K562 (cell line): Measurements from ENCODE around the gene SH2D4B.

Experiments
- CCAR2 ChIP-seq: fragments of 200-400 bp; formaldehyde crosslinking; IDR thresholded peaks from 2 replicates; pipeline ENCODE4 v1.6.1; 2017; ENCODE audit warnings: mild to moderate bottlenecking, low read depth, low read length
- ELF1 ChIP-seq: fragments of 200-800 bp; sonication (Bioruptor generic); IDR thresholded peaks from 2 replicates; pipeline ENCODE4 v1.6.1; 2016; ENCODE audit warnings: missing genetic modification characterization, missing compliant biosample characterization
- EP300 ChIP-seq: IDR thresholded peaks from 2 replicates; pipeline ENCODE4 v1.6.1; 2012; ENCODE audit warnings: low read length, improper control_type of control experiment
- MAFF ChIP-seq: IDR thresholded peaks from 2 replicates; pipeline ENCODE4 v1.6.1; 2012; ENCODE audit warnings: low read length, improper control_type of control experiment
- MXI1 ChIP-seq: IDR thresholded peaks from 2 replicates; pipeline ENCODE4 v1.6.1; 2011; ENCODE audit warnings: low read depth, mild to moderate bottlenecking, improper control_type of control experiment, low read length
- RAD21 ChIP-seq, 2 experiments: fragments of 250-450 bp in 1 of 2; fragments of 450-650 bp in 1 of 2; sonication (Bioruptor Pico) in 1 of 2; formaldehyde crosslinking in 1 of 2; IDR thresholded peaks in 1 of 2; conservative IDR thresholded peaks in 1 of 2; 2 replicates each; pipeline versions ENCODE4 v1.4.0 to v1.8.0; 2020 to 2022; ENCODE audit warnings: mild to moderate bottlenecking in 2 of 2, moderate library complexity in 1 of 2
- SMARCC2 ChIP-seq: fragments of 450-650 bp; IDR thresholded peaks from 2 replicates; pipeline ENCODE4 v1.6.1; 2017; ENCODE audit warnings: antibody characterized with exemption, moderate library complexity, mild to moderate bottlenecking, low read depth
- SREBF2 ChIP-seq: sonication (generic); formaldehyde crosslinking; IDR thresholded peaks from 2 replicates; pipeline ENCODE4 v1.4.0; 2020; ENCODE audit warnings: mild to moderate bottlenecking, missing genetic modification reagents
- TCF7L2 ChIP-seq: fragments of 150-350 bp; IDR thresholded peaks from 2 replicates; pipeline ENCODE4 v1.6.1; 2016; ENCODE audit warnings: low read depth, mild to moderate bottlenecking, low read length, moderate library complexity
- TF ChIP-seq, protein P1 (sequence below), 2 experiments: fragments of 450-650 bp in 1 of 2; sonication (generic) in 1 of 2; formaldehyde crosslinking; conservative IDR thresholded peaks; 2 replicates each; pipeline versions ENCODE4 v1.4.0 to v1.8.1; 2020 to 2022; ENCODE audit warnings: mild to moderate bottlenecking in 1 of 2, missing genetic modification reagents in 1 of 2
- TF ChIP-seq, protein P2 (sequence below): fragments of 450-650 bp; formaldehyde crosslinking; IDR thresholded peaks from 2 replicates; pipeline ENCODE4 v1.4.0; 2020; ENCODE audit warnings: mild to moderate bottlenecking, moderate library complexity
- TF ChIP-seq, protein P3 (sequence below), 3 experiments: IDR thresholded peaks in 2 of 3; conservative IDR thresholded peaks in 1 of 3; 2 replicates each; pipeline ENCODE4 v1.5.1; 2011 to 2012; ENCODE audit warnings: low read length in 3 of 3, mild to moderate bottlenecking in 3 of 3, control low read depth in 2 of 3, improper control_type of control experiment in 1 of 3, inconsistent platforms in 1 of 3, low read depth in 1 of 3, mixed read lengths in 1 of 3, moderate library complexity in 1 of 3; ENCODE audit not compliant: insufficient read depth in 2 of 3

DNA sequence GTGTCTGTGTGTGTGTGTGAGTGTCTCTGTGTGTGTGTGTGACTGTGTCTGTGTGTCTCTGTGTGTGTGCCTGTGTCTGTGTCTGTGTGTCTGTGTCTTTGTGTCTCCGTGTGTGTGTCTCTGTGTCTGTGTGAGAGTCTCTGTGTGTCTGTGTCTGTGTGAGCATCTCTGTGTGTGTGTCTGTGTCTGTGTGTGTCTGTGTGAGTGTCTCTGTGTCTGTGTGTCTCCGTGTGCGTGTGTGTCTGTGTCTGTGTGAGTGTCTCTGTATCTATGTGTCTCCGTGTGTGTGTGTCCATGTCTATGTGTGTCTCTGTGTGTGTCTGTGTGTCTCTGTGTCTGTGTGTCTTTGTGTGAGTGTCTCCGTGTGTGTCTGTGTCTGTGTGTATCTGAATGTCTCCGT is 120.4 kb downstream of the SH2D4B start:
- TF ChIP-seq, protein P1, sequence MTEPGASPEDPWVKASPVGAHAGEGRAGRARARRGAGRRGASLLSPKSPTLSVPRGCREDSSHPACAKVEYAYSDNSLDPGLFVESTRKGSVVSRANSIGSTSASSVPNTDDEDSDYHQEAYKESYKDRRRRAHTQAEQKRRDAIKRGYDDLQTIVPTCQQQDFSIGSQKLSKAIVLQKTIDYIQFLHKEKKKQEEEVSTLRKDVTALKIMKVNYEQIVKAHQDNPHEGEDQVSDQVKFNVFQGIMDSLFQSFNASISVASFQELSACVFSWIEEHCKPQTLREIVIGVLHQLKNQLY (CRISPR knock-in tag; conservative IDR thresholded peaks at IDR 0.05), result no peak
- TF ChIP-seq RAD21 (CRISPR knock-in tag; conservative IDR thresholded peaks at IDR 0.05 in 1 of 2, IDR thresholded peaks at IDR 0.05 in 1 of 2), result no peak
- TF ChIP-seq TCF7L2, result no peak
- TF ChIP-seq, protein P2, sequence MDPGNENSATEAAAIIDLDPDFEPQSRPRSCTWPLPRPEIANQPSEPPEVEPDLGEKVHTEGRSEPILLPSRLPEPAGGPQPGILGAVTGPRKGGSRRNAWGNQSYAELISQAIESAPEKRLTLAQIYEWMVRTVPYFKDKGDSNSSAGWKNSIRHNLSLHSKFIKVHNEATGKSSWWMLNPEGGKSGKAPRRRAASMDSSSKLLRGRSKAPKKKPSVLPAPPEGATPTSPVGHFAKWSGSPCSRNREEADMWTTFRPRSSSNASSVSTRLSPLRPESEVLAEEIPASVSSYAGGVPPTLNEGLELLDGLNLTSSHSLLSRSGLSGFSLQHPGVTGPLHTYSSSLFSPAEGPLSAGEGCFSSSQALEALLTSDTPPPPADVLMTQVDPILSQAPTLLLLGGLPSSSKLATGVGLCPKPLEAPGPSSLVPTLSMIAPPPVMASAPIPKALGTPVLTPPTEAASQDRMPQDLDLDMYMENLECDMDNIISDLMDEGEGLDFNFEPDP (CRISPR knock-in tag), result no peak
- TF ChIP-seq ELF1, result no peak
- no peak for TF ChIP-seq SMARCC2
- no peak for TF ChIP-seq SREBF2 (CRISPR knock-in tag)
- no peak for TF ChIP-seq MXI1
- TF ChIP-seq CCAR2, result no peak
- no peak for TF ChIP-seq MAFF
- TF ChIP-seq, protein P3, sequence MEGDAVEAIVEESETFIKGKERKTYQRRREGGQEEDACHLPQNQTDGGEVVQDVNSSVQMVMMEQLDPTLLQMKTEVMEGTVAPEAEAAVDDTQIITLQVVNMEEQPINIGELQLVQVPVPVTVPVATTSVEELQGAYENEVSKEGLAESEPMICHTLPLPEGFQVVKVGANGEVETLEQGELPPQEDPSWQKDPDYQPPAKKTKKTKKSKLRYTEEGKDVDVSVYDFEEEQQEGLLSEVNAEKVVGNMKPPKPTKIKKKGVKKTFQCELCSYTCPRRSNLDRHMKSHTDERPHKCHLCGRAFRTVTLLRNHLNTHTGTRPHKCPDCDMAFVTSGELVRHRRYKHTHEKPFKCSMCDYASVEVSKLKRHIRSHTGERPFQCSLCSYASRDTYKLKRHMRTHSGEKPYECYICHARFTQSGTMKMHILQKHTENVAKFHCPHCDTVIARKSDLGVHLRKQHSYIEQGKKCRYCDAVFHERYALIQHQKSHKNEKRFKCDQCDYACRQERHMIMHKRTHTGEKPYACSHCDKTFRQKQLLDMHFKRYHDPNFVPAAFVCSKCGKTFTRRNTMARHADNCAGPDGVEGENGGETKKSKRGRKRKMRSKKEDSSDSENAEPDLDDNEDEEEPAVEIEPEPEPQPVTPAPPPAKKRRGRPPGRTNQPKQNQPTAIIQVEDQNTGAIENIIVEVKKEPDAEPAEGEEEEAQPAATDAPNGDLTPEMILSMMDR (IDR thresholded peaks at IDR 0.05 in 2 of 3, conservative IDR thresholded peaks at IDR 0.05 in 1 of 3; ENCODE audit: insufficient read depth in 2 of 3, low read depth in 1 of 3, low read length in 3 of 3), result no peak
- TF ChIP-seq EP300, result no peak
